Smooth muscle cell (in vitro differentiated cells): Measurements from ENCODE around the gene POLR2H. TPM values are rescaled to one million over a fixed set of nuclear protein-coding genes. Genes with fewer than 3 reads are reported as not detected.

ENCODE experiments used
- DNase-seq: peaks from one replicate; lab custom pipeline; 2025; ENCODE audit not compliant: unreplicated experiment; lab: John Stamatoyannopoulos, UW
- H2AFZ ChIP-seq: fragments of 200-600 bp; sonication (generic); 2 replicates; pipeline ENCODE4 v1.6.0; 2016; ENCODE audit warnings: antibody characterized with exemption, low read depth, mild to moderate bottlenecking
- H3F3A ChIP-seq: fragments of 200-600 bp; sonication (generic); 2 replicates; pipeline ENCODE4 v1.6.0; 2017; ENCODE audit warnings: antibody characterized with exemption, low read depth
- H3K27ac ChIP-seq: fragments of 200-600 bp; sonication (generic); 2 replicates; pipeline ENCODE4 v1.5.1; 2016; ENCODE audit warnings: low read depth, mild to moderate bottlenecking
- H3K27me3 ChIP-seq: fragments of 200-600 bp; sonication (generic); 2 replicates; pipeline ENCODE4 v1.6.1; 2016; ENCODE audit warnings: low read depth, mild to moderate bottlenecking
- H3K36me3 ChIP-seq: fragments of 200-600 bp; sonication (generic); 2 replicates; pipeline ENCODE4 v1.5.1; 2016; ENCODE audit warnings: low read depth
- H3K4me1 ChIP-seq: fragments of 200-600 bp; sonication (generic); 2 replicates; pipeline ENCODE4 v1.5.1; 2016; ENCODE audit warnings: low read depth
- H3K4me2 ChIP-seq: fragments of 200-600 bp; sonication (generic); 2 replicates; pipeline ENCODE4 v1.6.0; 2016; ENCODE audit warnings: mild to moderate bottlenecking
- H3K4me3 ChIP-seq: fragments of 200-600 bp; sonication (generic); 2 replicates; pipeline ENCODE4 v1.5.1; 2016; ENCODE audit warnings: mild to moderate bottlenecking
- H3K79me2 ChIP-seq: fragments of 200-600 bp; sonication (generic); 2 replicates; pipeline ENCODE4 v1.6.0; 2016; ENCODE audit warnings: low read depth, mild to moderate bottlenecking
- H3K9ac ChIP-seq: fragments of 200-600 bp; sonication (generic); 2 replicates; pipeline ENCODE4 v1.6.0; 2016; ENCODE audit warnings: low read depth
- H3K9me3 ChIP-seq: fragments of 200-600 bp; sonication (generic); replicated peaks from 2 replicates; pipeline ENCODE4 v1.5.1; 2016; ENCODE audit warnings: low read depth
- H4K20me1 ChIP-seq: fragments of 200-600 bp; sonication (generic); 2 replicates; pipeline ENCODE4 v1.6.0; 2016; ENCODE audit warnings: low read depth
- WGBS: methylation state at CpG from one replicate; pipeline ENCODE4 v1.1.7; 2016; ENCODE audit warnings: low lambda C conversion rate; 5-methylcytosine and 5-hydroxymethylcytosine counted together
- polyA plus RNA-seq: library from polyadenylated mRNA; unstranded; fragments of >200 nt; fragmentation: Nextera tagmentation; extraction: Ambion mirVana; gene quantifications from 2 replicates; pipeline ENCODE4 v1.2.1, GENCODE V29; 2016
- total RNA-seq: library from RNA; depleted of rRNA; stranded (reverse); fragments of >200 nt; gene quantifications from 2 replicates; pipeline ENCODE4 v1.2.3, GENCODE V29; 2014
- TF ChIP-seq, protein P1 (sequence below): fragments of 200-600 bp; sonication (generic); IDR thresholded peaks from 2 replicates; pipeline ENCODE4 v1.5.1; 2017; ENCODE audit warnings: borderline replicate concordance, mild to moderate bottlenecking, antibody characterized with exemption; ENCODE audit not compliant: insufficient read depth, poor library complexity, severe bottlenecking

The POLR2H gene
- total and polyA plus RNA-seq, 2 experiments from 2014 or later, result 77.9 to 154 TPM

DNA sequence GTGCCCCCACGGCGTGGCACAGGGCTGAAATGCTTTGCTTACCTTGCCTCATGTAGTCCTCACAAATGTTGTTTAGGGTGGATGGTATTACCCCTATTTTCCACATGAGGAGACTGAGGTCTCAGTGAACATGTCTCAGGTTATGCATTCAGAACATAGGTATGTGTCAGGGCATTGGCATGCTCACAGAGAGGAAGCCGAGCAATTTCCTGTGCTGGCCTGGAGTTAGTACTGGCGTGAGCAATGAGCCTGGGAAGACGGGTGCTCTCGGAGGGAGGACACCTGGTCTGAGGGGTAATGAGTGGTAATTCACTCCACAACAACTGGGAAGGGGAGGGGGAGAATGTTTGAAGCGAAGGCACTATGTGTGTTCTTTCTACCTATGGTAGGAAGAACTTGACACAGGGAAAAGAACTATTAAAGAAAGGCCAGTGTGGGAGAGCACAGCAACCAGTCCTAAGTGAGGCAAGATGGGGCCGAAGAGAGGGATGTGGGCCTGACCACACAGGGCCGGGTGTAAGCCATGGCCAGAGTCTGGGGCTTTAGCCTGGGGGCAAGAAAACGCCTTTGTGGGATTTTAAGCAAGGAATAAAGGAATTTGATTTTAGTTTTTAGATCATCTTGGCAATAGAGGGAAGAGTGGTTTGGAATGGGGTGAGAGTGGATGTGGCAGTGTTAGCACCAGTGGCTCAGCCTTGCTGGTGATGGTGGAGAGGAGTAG, 29.0 kb upstream of the POLR2H start:
- peaks cover 14% of the 10 kb centered on the region for H3K4me1 ChIP-seq
- no peaks in the 10 kb centered on the region for H3K27me3 ChIP-seq
- H2AFZ ChIP-seq, result no peak overlapping the region
- H4K20me1 ChIP-seq, result peaks cover 82% of the 10 kb centered on the region
- no peak overlapping the region for H3K4me2 ChIP-seq
- H3K79me2 ChIP-seq, result peaks cover 27% of the 10 kb centered on the region
- WGBS, result 70% methylated on average over 10 of the region's 10 CpGs
- H3K36me3 ChIP-seq, result peaks cover 10% of the 10 kb centered on the region
- peak overlapping the region; percentile 100 for H3K27ac ChIP-seq
- no peak overlapping the region for H3K4me3 ChIP-seq
- TF ChIP-seq, protein P1, sequence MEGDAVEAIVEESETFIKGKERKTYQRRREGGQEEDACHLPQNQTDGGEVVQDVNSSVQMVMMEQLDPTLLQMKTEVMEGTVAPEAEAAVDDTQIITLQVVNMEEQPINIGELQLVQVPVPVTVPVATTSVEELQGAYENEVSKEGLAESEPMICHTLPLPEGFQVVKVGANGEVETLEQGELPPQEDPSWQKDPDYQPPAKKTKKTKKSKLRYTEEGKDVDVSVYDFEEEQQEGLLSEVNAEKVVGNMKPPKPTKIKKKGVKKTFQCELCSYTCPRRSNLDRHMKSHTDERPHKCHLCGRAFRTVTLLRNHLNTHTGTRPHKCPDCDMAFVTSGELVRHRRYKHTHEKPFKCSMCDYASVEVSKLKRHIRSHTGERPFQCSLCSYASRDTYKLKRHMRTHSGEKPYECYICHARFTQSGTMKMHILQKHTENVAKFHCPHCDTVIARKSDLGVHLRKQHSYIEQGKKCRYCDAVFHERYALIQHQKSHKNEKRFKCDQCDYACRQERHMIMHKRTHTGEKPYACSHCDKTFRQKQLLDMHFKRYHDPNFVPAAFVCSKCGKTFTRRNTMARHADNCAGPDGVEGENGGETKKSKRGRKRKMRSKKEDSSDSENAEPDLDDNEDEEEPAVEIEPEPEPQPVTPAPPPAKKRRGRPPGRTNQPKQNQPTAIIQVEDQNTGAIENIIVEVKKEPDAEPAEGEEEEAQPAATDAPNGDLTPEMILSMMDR, result no peak
- peak overlapping the region; percentile 61 for H3K9ac ChIP-seq
- H3F3A ChIP-seq, result peaks cover 57% of the 10 kb centered on the region
- no peaks in the 10 kb centered on the region for H3K9me3 ChIP-seq
- no peak for DNase-seq

DNA sequence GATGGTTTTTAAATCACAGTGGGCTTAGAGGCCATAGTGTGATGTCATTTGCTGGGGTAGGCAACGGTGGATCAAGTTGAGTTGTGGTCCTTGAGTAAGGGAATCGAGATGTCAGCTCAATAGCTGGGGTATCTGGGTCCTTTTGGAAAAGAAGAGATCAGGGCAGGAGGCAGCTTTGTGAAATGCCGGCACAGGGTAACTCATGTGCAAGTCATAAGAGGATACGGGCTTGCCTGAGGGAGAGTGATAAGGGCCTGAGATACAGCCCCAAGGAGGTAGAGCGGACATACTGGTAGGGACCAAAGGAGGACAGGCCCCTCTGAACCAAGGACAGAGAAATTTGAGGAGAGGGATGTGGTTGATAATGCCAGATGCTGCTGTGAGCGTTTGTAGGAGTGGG, 28.3 kb upstream of the POLR2H start:
- peaks cover 14% of the 10 kb centered on the region for H3K4me1 ChIP-seq
- H3F3A ChIP-seq, result peaks cover 57% of the 10 kb centered on the region
- no peak overlapping the region for H3K4me3 ChIP-seq
- no peaks in the 10 kb centered on the region for H3K9me3 ChIP-seq
- WGBS, result 85% methylated on average over 6 of the region's 6 CpGs
- H3K27ac ChIP-seq, result peak overlapping the region; percentile 100
- no peak overlapping the region for H2AFZ ChIP-seq
- H4K20me1 ChIP-seq, result peaks cover 80% of the 10 kb centered on the region
- H3K36me3 ChIP-seq, result peaks cover 10% of the 10 kb centered on the region
- H3K27me3 ChIP-seq, result no peaks in the 10 kb centered on the region
- TF ChIP-seq, protein P1, result no peak
- H3K4me2 ChIP-seq, result no peak overlapping the region
- no peak for DNase-seq
- peaks cover 33% of the 10 kb centered on the region for H3K79me2 ChIP-seq
- peak overlapping the region; percentile 61 for H3K9ac ChIP-seq

DNA sequence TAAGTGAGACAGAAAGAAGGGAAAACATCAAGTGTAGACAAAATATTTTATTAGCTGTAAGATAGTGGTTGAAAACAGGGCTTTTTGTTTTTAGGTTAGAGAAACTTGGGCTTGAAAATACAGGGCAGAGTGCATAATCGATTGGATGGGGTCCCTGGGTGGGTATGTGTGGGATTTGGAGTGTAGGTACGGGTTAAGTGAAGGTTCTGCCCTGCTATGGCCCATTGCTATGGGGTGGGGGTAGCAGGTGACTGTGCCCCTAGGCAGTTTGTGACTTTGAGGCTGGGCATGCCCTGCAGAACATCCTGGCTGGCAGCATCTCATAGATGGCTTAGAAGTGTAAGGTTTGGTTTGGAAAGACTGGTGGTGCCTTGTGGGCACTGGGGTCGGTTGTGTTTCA, 27.8 kb upstream of the POLR2H start:
- DNase-seq, result no peak
- Histone ChIP-seq H3K36me3 (peaks cover 10% of the 10 kb centered on the region), H3K4me1 (peaks cover 14% of the 10 kb centered on the region), H2AFZ (no peak overlapping the region), H3K27me3 (no peaks in the 10 kb centered on the region), H3F3A (peaks cover 53% of the 10 kb centered on the region), H3K9ac (peak overlapping the region; percentile 61), H4K20me1 (peaks cover 79% of the 10 kb centered on the region), H3K4me2 (no peak overlapping the region), H3K27ac (peak overlapping the region; percentile 100), H3K9me3 (no peaks in the 10 kb centered on the region), H3K4me3 (no peak overlapping the region), H3K79me2 (peaks cover 35% of the 10 kb centered on the region)
- TF ChIP-seq, protein P1, result no peak
- WGBS, result 97% methylated on average over 3 of the region's 3 CpGs

DNA sequence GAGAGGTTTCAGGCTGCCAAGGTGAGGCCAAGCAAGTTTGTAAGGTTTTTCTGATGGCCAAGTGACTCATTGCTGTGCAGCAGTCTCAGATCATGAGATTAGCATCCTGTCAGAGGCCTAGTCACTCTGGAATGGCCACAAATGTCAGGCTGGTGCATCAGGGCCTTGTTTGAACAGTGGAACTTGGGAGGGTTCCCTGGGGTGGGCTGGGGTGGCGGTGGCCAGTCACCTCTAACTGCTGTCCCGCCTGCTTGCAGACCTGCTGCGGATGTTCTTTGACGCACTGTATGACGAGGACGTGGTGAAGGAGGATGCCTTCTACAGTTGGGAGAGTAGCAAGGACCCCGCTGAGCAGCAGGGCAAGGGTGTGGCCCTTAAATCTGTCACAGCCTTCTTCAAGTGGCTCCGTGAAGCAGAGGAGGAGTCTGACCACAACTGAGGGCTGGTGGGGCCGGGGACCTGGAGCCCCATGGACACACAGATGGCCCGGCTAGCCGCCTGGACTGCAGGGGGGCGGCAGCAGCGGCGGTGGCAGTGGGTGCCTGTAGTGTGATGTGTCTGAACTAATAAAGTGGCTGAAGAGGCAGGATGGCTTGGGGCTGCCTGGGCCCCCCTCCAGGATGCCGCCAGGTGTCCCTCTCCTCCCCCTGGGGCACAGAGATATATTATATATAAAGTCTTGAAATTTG, 26.9 kb upstream of the POLR2H start:
- peaks cover 44% of the 10 kb centered on the region for H3F3A ChIP-seq
- DNase-seq, result no peak
- H3K4me1 ChIP-seq, result peaks cover 19% of the 10 kb centered on the region
- WGBS, result 74% methylated on average over 15 of the region's 15 CpGs
- H3K36me3 ChIP-seq, result peaks cover 5% of the 10 kb centered on the region
- peaks cover 79% of the 10 kb centered on the region for H4K20me1 ChIP-seq
- TF ChIP-seq, protein P1, result no peak
- no peaks in the 10 kb centered on the region for H3K27me3 ChIP-seq
- H3K79me2 ChIP-seq, result peaks cover 33% of the 10 kb centered on the region
- H3K9ac ChIP-seq, result peak overlapping the region; percentile 97
- H3K27ac ChIP-seq, result peak overlapping the region; percentile 100
- H3K9me3 ChIP-seq, result no peaks in the 10 kb centered on the region
- no peak overlapping the region for H3K4me3 ChIP-seq
- H3K4me2 ChIP-seq, result no peak overlapping the region
- no peak overlapping the region for H2AFZ ChIP-seq
